Measurements from ENCODE around the gene ARMCX6. TPM values are rescaled to one million over a fixed set of nuclear protein-coding genes. Genes with fewer than 3 reads are reported as not detected.

ARMCX6 gene
- 10 to 100 TPM in 2 of 6 experiments, 1 to 10 TPM in 4; 4.1 to 22.0 (median 9.5) TPM for total RNA-seq
- long read RNA-seq, partial matches to known transcripts = 0 of 2 reads
- long read RNA-seq, other reads (novel, unspliced or antisense) = 1 of 2 reads

- intact Hi-C loops (cut with DNase I) = no loop called here
- 35% methylated on average over 27 of the region's 39 CpGs for WGBS (ENCODE audit: insufficient coverage, low coverage, low lambda C conversion rate, missing lambda C conversion rate)
- H3K4me1 ChIP-seq = no peaks in the 10 kb centered on the region
- H3K27me3 ChIP-seq = no peaks in the 10 kb centered on the region
- no peaks in the 10 kb centered on the region for H3K9me3 ChIP-seq
- H3K36me3 ChIP-seq = no peaks in the 10 kb centered on the region
- DNase-seq (peak; percentile 73 to 82 (median 78)), ATAC-seq (peak; percentile 87 to 95 (median 92))
- peak within 1 kb of the TSS; percentile 55 to 76 (median 75) for H3K27ac ChIP-seq
- peak within 1 kb of the TSS; percentile 58 to 63 (median 62) for H3K4me3 ChIP-seq
- TF ChIP-seq CTCF (IDR thresholded peaks at IDR 0.05) = peak in 3 of 4 donors; percentile 32 to 35 (median 32)
- TF ChIP-seq POLR2A (IDR thresholded peaks at IDR 0.05) = no peak
Measured at GRCh38 chrX:101617211-101618191, at the start of gene ARMCX6. ARMCX6 (minus strand) TSS chrX:101618000; CDS start chrX:101616620, 1,380 bp downstream.

- intact Hi-C loops (cut with DNase I) = no loop called here
Measured at GRCh38 chrX:101659601-101660063, 41.8 kb upstream of the ARMCX6 start, which contains the start of gene ARMCX2. ARMCX2 (minus strand) TSS chrX:101659850; CDS start chrX:101657588, 2,262 bp downstream.

GRCh38 chrX:101658661-101659491 is 41.1 kb upstream of the ARMCX6 start:
- H3K27me3 ChIP-seq = no peaks in the 10 kb centered on the region
- intact Hi-C loops (cut with DNase I) = no loop called here
- DNase-seq (peak; percentile 55 to 65 (median 58)), ATAC-seq (peak; percentile 75 to 86 (median 78))
- no peaks in the 10 kb centered on the region for H3K4me1 ChIP-seq
- peak overlapping the region in 2 of 3 donors; percentile 11 to 18 for H3K27ac ChIP-seq
- WGBS (ENCODE audit: insufficient coverage, low coverage, low lambda C conversion rate, missing lambda C conversion rate) = 24% methylated on average over 32 of the region's 38 CpGs
- peak overlapping the region; percentile 28 to 51 (median 44) for H3K4me3 ChIP-seq
- H3K36me3 ChIP-seq = no peaks in the 10 kb centered on the region
- no peaks in the 10 kb centered on the region for H3K9me3 ChIP-seq
- no peak for TF ChIP-seq POLR2A (IDR thresholded peaks at IDR 0.05)
- no peak for TF ChIP-seq CTCF (IDR thresholded peaks at IDR 0.05)

More at GRCh38 chrX:101659601-101660063, 41.8 kb upstream of the ARMCX6 start, which contains the start of gene ARMCX2:
- WGBS (ENCODE audit: insufficient coverage, low coverage, low lambda C conversion rate, missing lambda C conversion rate) = 34% methylated on average over 4 of the region's 22 CpGs
- Histone ChIP-seq H3K36me3 (no peaks in the 10 kb centered on the region), H3K4me3 (peak within 1 kb of the TSS; percentile 28 to 51 (median 44)), H3K4me1 (no peaks in the 10 kb centered on the region), H3K27me3 (no peaks in the 10 kb centered on the region), H3K27ac (peak within 1 kb of the TSS in 2 of 3 donors; percentile 11 to 18), H3K9me3 (no peaks in the 10 kb centered on the region)
- TF ChIP-seq CTCF (IDR thresholded peaks at IDR 0.05) = no peak
- no peak for TF ChIP-seq POLR2A (IDR thresholded peaks at IDR 0.05)
- ATAC-seq = peak; percentile 13 to 58 (median 52)
- peak in 1 of 3 donors; percentile 29 for DNase-seq

- intact Hi-C loops (cut with DNase I) = no loop called here
- ATAC-seq (no peak), DNase-seq (no peak)
- TF ChIP-seq POLR2A (IDR thresholded peaks at IDR 0.05) = no peak
- no peak for TF ChIP-seq CTCF (IDR thresholded peaks at IDR 0.05)
- Histone ChIP-seq H3K36me3 (no peaks in the 10 kb centered on the region), H3K27me3 (no peaks in the 10 kb centered on the region), H3K27ac (no peak overlapping the region), H3K4me3 (no peak overlapping the region), H3K9me3 (no peaks in the 10 kb centered on the region), H3K4me1 (no peaks in the 10 kb centered on the region)
- WGBS (ENCODE audit: insufficient coverage, low coverage, low lambda C conversion rate, missing lambda C conversion rate) = 72% methylated on average over 5 of the region's 12 CpGs
Measured at GRCh38 chrX:101657495-101657894, 39.7 kb upstream of the ARMCX6 start.

All from right lobe of liver (tissue), 6 donors.